ENCODE results near the gene TBL1X. TPM values are rescaled to one million over a fixed set of nuclear protein-coding genes. Genes with fewer than 3 reads are reported as not detected.

Gene TBL1X
- total RNA-seq, 4 donors from 2014 or later, result 14.8 to 31.7 (median 16.8) TPM

- no peak for TF ChIP-seq POLR2A (IDR thresholded peaks at IDR 0.05)
- DNase-seq (ENCODE audit: low spot score in 2 of 2), result no peak
- H3K4me3 ChIP-seq (ENCODE audit: low read depth, poor library complexity, severe bottlenecking), result no peak overlapping the region
- 74 to 91% methylated on average over 4 of the region's 4 CpGs for WGBS, 2 donors
- intact Hi-C loops (cut with DNase I; ENCODE audit: low total_unique reads), result no loop called here
Observed at GRCh38 chrX:9681422-9681821, 216.6 kb downstream of the TBL1X start.

GRCh38 chrX:9682456-9682855, 217.6 kb downstream of the TBL1X start:
- TF ChIP-seq POLR2A (IDR thresholded peaks at IDR 0.05) (no peak), CTCF (IDR thresholded peaks at IDR 0.05) (no peak)
- intact Hi-C loops (cut with DNase I; ENCODE audit: low total_unique reads), result no loop called here

GRCh38 chrX:9682861-9683260, 218.0 kb downstream of the TBL1X start:
- WGBS, 2 donors, result 76 to 100% methylated on average over 3 to 6 of the region's 6 CpGs
- DNase-seq (ENCODE audit: low spot score in 2 of 2), result no peak
- no peak overlapping the region for H3K4me3 ChIP-seq (ENCODE audit: low read depth, poor library complexity, severe bottlenecking)
- TF ChIP-seq CTCF (IDR thresholded peaks at IDR 0.05), result no peak
- TF ChIP-seq POLR2A (IDR thresholded peaks at IDR 0.05), result no peak
- intact Hi-C loops (cut with DNase I; ENCODE audit: low total_unique reads), result no loop called here

More at GRCh38 chrX:9682456-9682855, 217.6 kb downstream of the TBL1X start:
- WGBS, 2 donors, result 62 to 83% methylated on average over 10 of the region's 10 CpGs
- no peak for DNase-seq (ENCODE audit: low spot score in 2 of 2)
- no peak overlapping the region for H3K4me3 ChIP-seq (ENCODE audit: low read depth, poor library complexity, severe bottlenecking)

- no peak for TF ChIP-seq POLR2A (IDR thresholded peaks at IDR 0.05)
- TF ChIP-seq CTCF (IDR thresholded peaks at IDR 0.05), result no peak
- intact Hi-C loops (cut with DNase I; ENCODE audit: low total_unique reads), result no loop called here
- WGBS, 2 donors, result 90 to 98% methylated on average over 9 of the region's 9 CpGs
- DNase-seq (ENCODE audit: low spot score in 2 of 2), result no peak
- H3K4me3 ChIP-seq (ENCODE audit: low read depth, poor library complexity, severe bottlenecking), result no peak overlapping the region
Observed at GRCh38 chrX:9683350-9683749, 218.5 kb downstream of the TBL1X start.

- DNase-seq (ENCODE audit: low spot score in 2 of 2), result no peak
- intact Hi-C loops (cut with DNase I; ENCODE audit: low total_unique reads), result no loop called here
- WGBS, 2 donors, result 95 to 96% methylated on average over 23 to 25 of the region's 27 CpGs
- H3K4me3 ChIP-seq (ENCODE audit: low read depth, poor library complexity, severe bottlenecking), result no peak overlapping the region
- TF ChIP-seq CTCF (IDR thresholded peaks at IDR 0.05), result no peak
- TF ChIP-seq POLR2A (IDR thresholded peaks at IDR 0.05), result no peak
Observed at GRCh38 chrX:9687899-9688298, 223.0 kb downstream of the TBL1X start.

- TF ChIP-seq CTCF (IDR thresholded peaks at IDR 0.05) (no peak), POLR2A (IDR thresholded peaks at IDR 0.05) (no peak)
- intact Hi-C loops (cut with DNase I; ENCODE audit: low total_unique reads), result no loop called here
- H3K4me3 ChIP-seq (ENCODE audit: low read depth, poor library complexity, severe bottlenecking), result no peak overlapping the region
- DNase-seq (ENCODE audit: low spot score in 2 of 2), result no peak
- 96 to 97% methylated on average over 23 to 24 of the region's 24 CpGs for WGBS, 2 donors
Observed at GRCh38 chrX:9688833-9689232, 224.0 kb downstream of the TBL1X start.
